ENCODE measurements around the gene NOC2L.

NOC2L gene

DNA sequence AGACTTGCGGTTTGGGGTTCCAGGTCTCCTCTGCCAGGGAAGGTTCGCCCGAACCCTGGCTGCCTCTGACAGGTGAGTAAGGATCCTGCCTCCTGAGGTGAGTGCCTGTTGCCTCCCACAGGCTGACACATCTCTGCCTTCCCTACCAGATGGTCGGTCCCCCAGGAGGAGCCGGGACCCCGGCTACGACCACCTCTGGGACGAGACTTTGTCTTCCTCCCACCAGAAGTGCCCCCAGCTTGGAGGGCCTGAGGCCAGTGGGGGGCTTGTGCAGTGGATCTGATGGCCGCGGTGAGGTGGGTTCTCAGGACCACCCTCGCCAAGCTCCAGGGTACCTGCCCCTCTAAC is 15.2 kb upstream of the NOC2L start:
- DNase-seq, result no peak

- no peak for DNase-seq
Observed at GRCh38 chr1:973459-974292, 14.6 kb upstream of the NOC2L start.

- no peak for DNase-seq
Observed at GRCh38 chr1:972726-973458, 13.8 kb upstream of the NOC2L start.

DNA sequence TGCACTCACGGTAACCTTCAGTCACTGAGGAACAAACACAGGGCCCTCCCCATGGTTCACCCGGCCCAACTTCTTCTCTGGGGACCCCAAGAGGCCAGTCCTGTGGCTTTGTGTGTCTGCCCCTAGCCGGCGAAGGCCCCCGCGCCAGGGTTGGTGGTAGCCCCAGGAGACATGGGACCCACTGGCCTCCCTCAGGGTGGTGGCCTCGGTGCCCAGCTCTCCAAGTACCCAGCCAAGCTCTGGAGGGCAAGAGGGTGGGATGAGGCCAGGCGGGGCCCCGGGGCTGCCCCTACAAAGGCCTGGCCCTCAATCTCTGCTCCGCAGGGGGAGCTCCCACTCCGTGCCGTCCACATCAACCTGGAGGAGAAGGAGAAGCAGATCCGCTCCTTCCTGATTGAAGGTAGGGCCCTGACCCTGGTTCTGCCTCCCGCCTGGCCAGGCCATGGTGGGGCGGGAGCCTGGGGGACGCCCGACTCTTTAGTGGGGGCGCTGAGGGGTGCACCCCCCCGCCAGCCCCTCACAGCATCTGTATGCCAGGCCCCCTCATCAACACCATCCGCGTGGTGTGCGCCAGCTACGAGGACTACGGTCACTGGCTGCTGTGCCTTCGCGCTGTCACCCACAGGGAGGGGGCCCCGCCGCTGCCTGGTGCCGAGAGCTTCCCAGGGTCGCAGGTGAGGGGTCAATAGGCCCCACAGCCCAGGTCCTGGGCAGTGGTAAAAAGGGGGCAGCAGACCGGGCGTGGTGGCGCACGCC is 12.9 kb upstream of the NOC2L start:
- no peak for DNase-seq

GRCh38 chr1:970973-971730 is 12.1 kb upstream of the NOC2L start:
- no peak for DNase-seq

GRCh38 chr1:970242-970972 is 11.4 kb upstream of the NOC2L start:
- DNase-seq, result no peak

DNA sequence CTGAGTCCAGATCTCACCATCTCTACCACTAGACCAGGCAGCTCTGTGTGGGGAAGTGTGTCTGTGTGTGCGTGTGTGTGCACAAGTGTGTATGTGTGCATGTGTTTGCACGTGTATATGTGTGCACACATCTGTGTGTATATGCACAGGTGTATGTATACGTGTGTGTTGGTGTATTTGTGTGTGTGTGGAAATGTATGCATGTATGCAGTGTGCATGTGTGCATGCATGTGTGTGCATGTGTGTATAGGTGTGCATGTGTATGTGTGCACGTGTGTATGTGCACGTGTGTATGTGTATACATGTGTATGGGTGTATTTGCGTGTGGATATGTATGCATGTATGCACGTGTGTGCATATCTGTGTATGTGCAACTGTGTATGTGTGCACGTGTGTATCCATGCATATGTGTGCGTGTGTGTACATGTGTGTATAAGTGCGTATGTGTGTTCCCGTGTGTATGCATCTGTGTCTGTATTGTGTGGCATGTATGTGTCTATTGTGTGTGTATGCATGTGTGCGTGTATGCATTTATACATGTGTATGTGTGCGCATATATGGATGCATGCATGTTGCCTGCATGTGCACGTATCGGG is 10.3 kb upstream of the NOC2L start:
- no peak for DNase-seq

DNA sequence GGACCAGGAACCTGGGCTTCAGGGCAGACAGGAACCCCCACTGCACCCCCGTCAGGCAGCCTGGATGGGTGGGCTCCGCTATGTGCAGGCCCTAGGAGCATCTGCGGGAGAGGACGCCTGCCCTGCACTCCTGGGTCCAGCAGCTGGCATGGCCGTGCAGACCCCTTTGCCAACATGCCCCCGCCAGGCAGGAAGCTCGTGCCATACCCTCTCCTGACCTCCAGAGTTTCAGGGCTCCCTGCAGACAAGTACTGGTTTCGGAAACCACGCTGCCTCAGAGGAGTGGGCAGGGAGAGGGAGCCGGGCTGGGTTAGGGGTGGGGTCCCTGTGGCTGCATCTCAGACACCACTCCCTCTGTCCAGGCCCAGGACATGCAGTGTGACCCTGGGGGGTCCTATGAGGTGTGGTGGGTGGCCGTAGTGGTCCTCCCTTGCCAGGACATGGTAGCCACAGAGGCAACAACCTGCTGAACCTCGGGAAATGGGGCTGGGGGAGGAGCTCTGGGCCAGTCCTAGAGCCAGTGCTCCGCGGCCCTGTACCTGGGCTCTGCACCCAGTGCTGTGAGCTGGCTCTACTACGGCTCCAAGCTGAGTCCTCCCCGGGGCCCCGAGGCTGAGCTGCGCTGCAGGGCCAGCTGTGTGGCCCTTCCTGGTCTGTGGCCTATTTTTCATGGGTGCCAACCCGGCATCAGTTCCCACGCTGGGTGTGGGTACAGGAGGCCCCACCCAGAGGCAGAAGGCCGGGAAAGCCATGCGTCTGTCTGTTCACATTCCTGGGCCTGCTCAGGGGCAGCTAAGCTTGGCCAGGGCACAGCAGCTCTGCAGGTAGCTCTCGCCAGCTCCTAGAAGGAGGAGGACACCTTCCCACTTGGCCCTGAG is 8.6 kb upstream of the NOC2L start:
- no peak for DNase-seq

GRCh38 chr1:966704-967300 is 7.7 kb upstream of the NOC2L start:
- no peak for DNase-seq

- DNase-seq, result no peak
Observed at GRCh38 chr1:966135-966703, 7.2 kb upstream of the NOC2L start, which contains the start of gene PLEKHN1. TSS of gene PLEKHN1 (plus strand) at chr1:966482. CDS start at chr1:966532, 50 bp downstream.

GRCh38 chr1:965526-966134 is 6.6 kb upstream of the NOC2L start:
- DNase-seq, result no peak

DNA sequence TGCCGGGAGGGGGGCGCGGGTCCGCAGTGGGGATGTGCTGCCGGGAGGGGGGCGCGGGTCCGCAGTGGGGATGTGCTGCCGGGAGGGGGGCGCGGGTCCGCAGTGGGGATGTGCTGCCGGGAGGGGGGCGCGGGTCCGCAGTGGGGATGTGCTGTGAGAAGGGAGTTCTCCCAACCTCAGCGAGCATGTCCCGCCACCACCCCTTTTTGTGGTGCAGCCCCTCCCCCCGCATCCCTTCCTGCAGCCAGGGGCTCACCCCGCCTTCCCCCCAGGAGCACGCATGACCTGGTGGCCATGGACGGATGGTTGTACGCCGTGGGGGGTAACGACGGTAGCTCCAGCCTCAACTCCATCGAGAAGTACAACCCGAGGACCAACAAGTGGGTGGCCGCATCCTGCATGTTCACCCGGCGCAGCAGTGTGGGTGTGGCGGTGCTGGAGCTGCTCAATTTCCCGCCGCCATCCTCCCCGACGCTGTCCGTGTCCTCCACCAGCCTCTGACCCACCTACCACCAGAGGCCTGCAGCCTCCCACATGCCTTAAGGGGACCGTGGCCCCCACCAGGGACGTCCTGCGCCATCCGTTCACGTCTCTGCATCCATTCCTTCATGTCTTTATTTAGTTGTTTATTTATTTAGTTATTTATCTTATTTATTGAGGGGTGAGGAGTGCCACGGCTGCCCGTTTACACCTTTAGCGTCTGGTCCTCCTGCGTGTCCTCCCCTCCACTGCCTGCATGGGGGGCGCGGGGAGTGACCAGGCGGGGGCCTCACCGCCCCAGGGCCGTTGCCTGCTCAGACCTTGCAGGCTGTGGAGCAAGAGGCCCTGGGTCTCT is 5.9 kb upstream of the NOC2L start:
- DNase-seq, result no peak

- DNase-seq, result no peak
Observed at GRCh38 chr1:963746-964525, 4.9 kb upstream of the NOC2L start.

- no peak for DNase-seq
Observed at GRCh38 chr1:963301-963651, 4.2 kb upstream of the NOC2L start.

GRCh38 chr1:962381-963300 is 3.6 kb upstream of the NOC2L start:
- DNase-seq, result no peak

- no peak for DNase-seq
Observed at GRCh38 chr1:961132-961669, 2.1 kb upstream of the NOC2L start.
